ENCODE measurements around the gene MEAF6.

GRCh38 chr1:37484325-37485051 is 30.1 kb downstream of the MEAF6 start:
- TF ChIP-seq TAF1 (IDR thresholded peaks at IDR 0.05; ENCODE audit: borderline replicate concordance, low read depth, low read length) (no peak), POLR2A (IDR thresholded peaks at IDR 0.05; ENCODE audit: low read depth, low read length) (no peak), POLR2AphosphoS5 (IDR thresholded peaks at IDR 0.05; ENCODE audit: low read depth, low read length) (peak; percentile 65)

All from GM12892 (cell line).